ENCODE data around the gene HEPACAM. TPM values are rescaled to one million over a fixed set of nuclear protein-coding genes. Genes with fewer than 3 reads are reported as not detected.

Gene HEPACAM
- polyA plus RNA-seq, 10 donors: 0.08 to 0.51 (median 0.15) TPM; not detected in 3

GRCh38 chr11:124886978-124887666 is 48.7 kb downstream of the HEPACAM start:
- DNase-seq: peak in 1 of 3 donors; percentile 2

DNA sequence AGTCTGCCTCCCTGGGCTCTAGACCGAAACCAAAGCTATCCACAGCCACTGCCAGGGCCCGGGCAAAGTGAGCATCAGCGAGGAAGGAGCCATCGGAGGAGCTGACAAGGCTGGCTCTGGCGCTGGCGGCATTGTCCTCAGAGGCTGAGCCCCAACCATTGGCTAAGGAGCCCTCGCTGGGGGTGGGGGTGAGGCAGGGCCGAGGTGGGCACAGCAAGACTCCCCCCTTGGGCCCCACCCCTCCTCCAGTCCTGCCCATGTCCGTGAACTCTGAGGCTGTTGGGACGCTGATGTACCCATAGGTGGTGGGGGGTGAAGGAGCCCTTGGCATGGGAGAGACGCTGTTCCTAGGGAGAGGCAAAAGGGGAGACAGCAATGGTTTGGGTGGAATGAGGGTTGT is 49.4 kb downstream of the HEPACAM start:
- no peak for DNase-seq

GRCh38 chr11:124884869-124885479 is 50.9 kb downstream of the HEPACAM start:
- DNase-seq: no peak

- DNase-seq: no peak
Measured at GRCh38 chr11:124884340-124884739, 51.5 kb downstream of the HEPACAM start.

DNA sequence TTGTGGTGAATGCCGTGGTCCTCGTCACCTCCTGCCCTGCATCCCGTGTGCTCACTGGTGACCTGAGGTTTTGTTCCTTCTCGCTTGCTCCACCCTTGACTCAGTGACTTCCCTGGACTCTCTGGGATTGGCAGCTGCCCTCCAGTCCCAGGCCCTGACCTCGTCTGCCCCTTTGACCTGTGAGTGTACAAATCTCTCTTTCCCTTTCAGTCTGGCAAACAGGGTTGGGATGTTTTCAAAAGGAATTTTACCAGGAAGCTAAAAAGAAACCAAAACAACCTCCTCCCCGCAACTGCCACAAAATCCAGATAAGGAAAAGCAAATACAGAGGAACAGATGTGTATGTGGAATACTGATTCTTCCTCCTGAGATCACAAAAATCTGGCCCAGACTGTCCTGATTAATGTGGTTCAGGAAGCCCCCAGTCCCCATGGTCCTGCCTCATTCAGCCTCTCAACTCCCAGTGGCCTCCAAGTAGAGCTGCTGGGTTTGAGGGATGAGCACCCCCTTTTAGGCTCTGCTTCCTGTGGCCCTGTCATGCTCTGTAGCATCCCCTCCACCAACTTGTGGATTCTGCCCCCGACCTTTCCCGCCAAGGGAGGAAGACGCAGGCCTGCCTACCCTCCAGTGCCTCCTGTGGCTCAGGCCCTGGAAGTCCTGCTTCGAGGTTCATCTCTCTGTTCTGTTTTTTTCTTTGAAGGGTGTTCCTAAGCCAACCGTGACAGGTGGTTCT is 53.3 kb downstream of the HEPACAM start:
- DNase-seq: peak in 1 of 3 donors; percentile 5

DNA sequence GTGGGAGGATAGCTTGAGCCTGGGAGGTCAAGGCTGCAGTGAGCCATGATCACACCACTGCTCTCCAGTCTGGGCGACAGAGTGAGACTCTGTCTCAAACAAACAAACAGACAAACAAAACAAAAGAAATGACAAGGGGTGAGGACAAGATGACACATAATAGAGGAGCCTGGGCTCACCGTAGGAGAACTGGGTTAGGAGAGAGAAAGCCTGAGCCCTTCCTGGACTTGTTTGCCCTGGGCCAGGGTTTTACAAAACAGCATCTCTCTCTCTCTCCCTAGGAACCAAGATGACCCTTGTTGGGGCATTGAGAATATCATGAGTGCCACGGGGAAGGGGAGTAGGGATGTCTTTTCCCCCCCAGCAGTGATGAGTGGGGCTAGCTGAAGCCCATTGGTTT is 54.9 kb downstream of the HEPACAM start:
- no peak for DNase-seq

GRCh38 chr11:124880290-124880611 is 55.6 kb downstream of the HEPACAM start:
- peak in 1 of 3 donors; percentile 14 for DNase-seq

GRCh38 chr11:124879493-124880289 is 56.2 kb downstream of the HEPACAM start:
- DNase-seq: peak in 1 of 3 donors; percentile 3

- DNase-seq: no peak
Measured at GRCh38 chr11:124878759-124879492, 56.9 kb downstream of the HEPACAM start.

- DNase-seq: peak in 1 of 3 donors; percentile 7
Measured at GRCh38 chr11:124877910-124878758, 57.7 kb downstream of the HEPACAM start.

DNA sequence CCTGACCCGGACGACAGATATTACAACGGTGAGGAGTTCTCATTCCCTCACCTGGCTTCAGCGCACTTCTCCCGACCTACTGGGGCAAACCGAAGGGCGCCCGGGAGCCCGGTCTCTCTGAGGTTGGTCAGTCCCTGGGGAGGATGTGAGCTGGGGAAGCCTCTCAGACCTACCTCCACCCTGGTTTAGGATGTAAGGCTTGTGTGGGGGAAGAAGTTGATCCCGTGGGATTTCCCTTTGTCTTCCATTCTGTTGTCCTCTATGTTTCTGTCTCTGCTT is 58.3 kb downstream of the HEPACAM start:
- peak in 1 of 3 donors; percentile 30 for DNase-seq

GRCh38 chr11:124876818-124877630 is 58.8 kb downstream of the HEPACAM start:
- peak in 1 of 3 donors; percentile 26 for DNase-seq

GRCh38 chr11:124875943-124876817 is 59.7 kb downstream of the HEPACAM start:
- DNase-seq: peak; percentile 94 to 98 (median 95)

GRCh38 chr11:124875401-124875800 is 60.4 kb downstream of the HEPACAM start:
- DNase-seq: no peak

GRCh38 chr11:124874571-124875255 is 61.1 kb downstream of the HEPACAM start:
- no peak for DNase-seq

DNA sequence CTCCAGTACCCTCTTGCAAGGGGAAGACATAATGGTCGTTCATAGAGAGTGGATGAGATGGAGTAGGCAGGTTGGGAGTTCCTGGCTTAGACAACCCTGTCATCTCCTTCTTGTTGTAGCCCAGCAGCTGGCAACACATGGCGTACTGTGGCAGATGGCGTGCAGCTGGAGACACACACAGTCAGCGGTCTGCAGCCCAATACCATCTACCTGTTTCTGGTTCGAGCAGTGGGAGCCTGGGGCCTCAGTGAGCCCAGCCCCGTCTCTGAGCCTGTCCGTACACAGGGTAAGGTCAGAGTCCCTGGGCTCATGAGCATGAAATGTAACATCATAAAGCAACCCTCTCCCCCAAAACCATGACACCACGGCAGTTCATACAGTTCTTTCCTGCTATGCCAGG is 61.9 kb downstream of the HEPACAM start:
- DNase-seq: no peak

GRCh38 chr11:124872741-124873140 is 63.1 kb downstream of the HEPACAM start:
- no peak for DNase-seq

DNA sequence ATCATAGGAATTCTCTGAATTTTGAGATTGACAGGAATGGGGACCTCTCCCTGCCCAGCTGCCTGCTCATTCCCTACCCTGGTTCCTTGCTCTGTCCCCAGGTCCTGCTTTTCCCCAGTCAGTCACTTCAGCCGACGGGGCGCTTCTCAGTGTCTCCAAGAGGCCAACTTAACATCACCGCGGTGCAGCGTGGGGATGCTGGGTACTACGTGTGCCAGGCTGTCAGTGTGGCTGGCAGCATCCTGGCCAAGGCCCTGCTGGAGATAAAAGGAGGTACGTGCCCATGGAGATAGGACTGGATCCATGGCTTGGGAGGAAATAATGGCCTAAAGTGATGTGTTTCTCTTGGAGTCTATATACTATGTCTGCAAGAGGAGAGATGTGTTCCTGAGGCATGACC is 63.6 kb downstream of the HEPACAM start:
- no peak for DNase-seq

Data from muscle of back (tissue), 11 donors.